Mucosa of stomach (tissue), 1 donor: Measurements from ENCODE around the gene PHF12.
A peak's percentile ranks its signal among the peaks of the same experiment; 100 is the strongest.
"Not testable (repeated sequence)": the region's sequence is repeated elsewhere in the genome, so short reads cannot be mapped to it uniquely, and the experiment has no call there.

Experiments used
- H3K27me3 ChIP-seq: one replicate; pipeline ENCODE4 v1.7.0; 2013; ENCODE audit warnings: mild to moderate bottlenecking, low read length; ENCODE audit not compliant: control insufficient read depth, insufficient read depth
- H3K36me3 ChIP-seq: one replicate; pipeline ENCODE4 v1.7.0; 2013; ENCODE audit warnings: low read length; ENCODE audit not compliant: control insufficient read depth, insufficient read depth
- H3K4me1 ChIP-seq: one replicate; pipeline ENCODE4 v1.7.0; 2013; ENCODE audit warnings: mild to moderate bottlenecking, low read length; ENCODE audit not compliant: control insufficient read depth, insufficient read depth
- H3K4me3 ChIP-seq: one replicate; pipeline ENCODE4 v1.7.0; 2013; ENCODE audit warnings: low read length
- H3K9ac ChIP-seq: one replicate; pipeline ENCODE4 v1.7.0; 2013; ENCODE audit warnings: mild to moderate bottlenecking, low read length, moderate library complexity
- H3K9me3 ChIP-seq: one replicate; pipeline ENCODE4 v1.7.0; 2013; ENCODE audit warnings: mild to moderate bottlenecking, low read length, moderate library complexity; ENCODE audit not compliant: control insufficient read depth
- donor health status: Pancreatic carcinoma.

The PHF12 gene

GRCh38 chr17:28893248-28894183 is 57.8 kb downstream of the PHF12 start:
- not testable (repeated sequence) for H3K4me3 ChIP-seq, H3K27me3 ChIP-seq, H3K9me3 ChIP-seq, H3K36me3 ChIP-seq
- Histone ChIP-seq H3K9ac (peak overlapping the region; percentile 5), H3K4me1 (peaks cover 31% of the 10 kb centered on the region)

DNA sequence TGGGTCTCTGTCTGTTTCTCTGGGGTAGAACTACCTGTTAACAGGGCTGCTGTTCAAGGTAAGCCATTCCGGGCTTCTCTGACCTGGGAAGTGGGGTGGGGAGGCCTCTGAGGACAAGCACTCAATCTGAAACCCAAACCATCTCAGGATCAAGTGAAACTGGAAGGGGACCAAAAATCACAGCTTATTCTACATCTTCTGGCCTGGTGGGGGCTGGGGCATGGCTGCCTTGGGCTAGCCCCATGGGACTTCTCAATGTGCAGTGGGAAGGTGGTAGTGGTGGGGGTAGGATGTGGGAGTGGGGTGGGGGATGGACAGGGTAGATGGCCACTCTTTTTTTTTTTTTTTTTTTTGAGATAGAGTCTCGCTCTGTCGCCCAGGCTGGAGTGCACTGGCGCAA is 59.3 kb downstream of the PHF12 start:
- Histone ChIP-seq H3K9ac (no peak overlapping the region), H3K9me3 (no peaks in the 10 kb centered on the region), H3K27me3 (no peaks in the 10 kb centered on the region), H3K4me3 (no peak overlapping the region), H3K4me1 (peaks cover 22% of the 10 kb centered on the region), H3K36me3 (no peaks in the 10 kb centered on the region)

DNA sequence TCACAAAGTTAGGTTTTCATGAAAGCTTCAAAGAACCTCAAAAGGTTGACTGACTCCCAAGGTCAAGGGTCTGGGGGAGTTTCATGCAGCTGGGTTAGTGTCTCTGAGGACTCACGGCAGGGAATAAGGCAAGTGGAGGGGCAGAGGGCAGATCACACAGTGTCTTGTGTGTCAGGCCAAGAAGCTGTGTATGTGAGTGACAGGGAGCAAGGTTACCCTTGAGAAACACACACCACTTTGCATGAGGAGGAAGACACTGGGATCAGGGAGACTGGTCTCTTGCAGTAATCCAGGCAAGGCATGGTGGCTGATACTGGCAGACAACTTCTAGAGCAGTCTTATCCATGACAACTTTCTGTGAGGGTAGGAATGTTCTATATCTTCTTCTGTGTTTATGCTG is 60.1 kb downstream of the PHF12 start:
- Histone ChIP-seq H3K4me3 (no peak overlapping the region), H3K36me3 (no peaks in the 10 kb centered on the region), H3K4me1 (peaks cover 18% of the 10 kb centered on the region), H3K9me3 (no peaks in the 10 kb centered on the region), H3K9ac (no peak overlapping the region), H3K27me3 (no peaks in the 10 kb centered on the region)

DNA sequence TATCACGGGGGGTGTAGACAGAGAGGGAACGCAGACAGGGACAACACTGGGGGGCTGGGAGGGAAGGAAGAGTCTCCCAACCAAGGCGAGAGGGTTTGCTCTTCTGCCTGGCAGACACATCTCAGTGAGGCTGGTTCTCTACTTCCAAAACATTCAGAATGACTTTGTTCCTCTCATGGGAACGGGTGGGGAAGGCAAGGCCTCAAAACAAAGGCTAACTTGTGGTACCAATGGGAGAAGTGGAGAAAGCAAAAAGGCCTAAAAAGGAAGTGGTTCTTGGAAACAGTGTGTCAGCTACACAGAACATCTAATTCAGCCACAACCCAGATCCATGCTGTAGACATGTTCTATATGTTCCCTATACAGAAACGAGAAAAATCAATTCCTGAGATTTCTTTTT is 61.3 kb downstream of the PHF12 start:
- Histone ChIP-seq H3K27me3 (no peaks in the 10 kb centered on the region), H3K9me3 (no peaks in the 10 kb centered on the region), H3K4me1 (peaks cover 13% of the 10 kb centered on the region), H3K9ac (no peak overlapping the region), H3K36me3 (no peaks in the 10 kb centered on the region), H3K4me3 (no peak overlapping the region)

GRCh38 chr17:28888832-28889231 is 62.5 kb downstream of the PHF12 start:
- no peaks in the 10 kb centered on the region for H3K27me3 ChIP-seq
- no peak overlapping the region for H3K9ac ChIP-seq
- H3K36me3 ChIP-seq = peaks cover 5% of the 10 kb centered on the region
- H3K4me3 ChIP-seq = no peak overlapping the region
- H3K9me3 ChIP-seq = no peaks in the 10 kb centered on the region
- peaks cover 13% of the 10 kb centered on the region for H3K4me1 ChIP-seq

GRCh38 chr17:28887871-28888471 is 63.3 kb downstream of the PHF12 start:
- H3K36me3 ChIP-seq = peaks cover 5% of the 10 kb centered on the region
- H3K27me3 ChIP-seq = no peaks in the 10 kb centered on the region
- H3K4me1 ChIP-seq = peaks cover 9% of the 10 kb centered on the region
- no peak overlapping the region for H3K4me3 ChIP-seq
- no peak overlapping the region for H3K9ac ChIP-seq
- H3K9me3 ChIP-seq = no peaks in the 10 kb centered on the region

DNA sequence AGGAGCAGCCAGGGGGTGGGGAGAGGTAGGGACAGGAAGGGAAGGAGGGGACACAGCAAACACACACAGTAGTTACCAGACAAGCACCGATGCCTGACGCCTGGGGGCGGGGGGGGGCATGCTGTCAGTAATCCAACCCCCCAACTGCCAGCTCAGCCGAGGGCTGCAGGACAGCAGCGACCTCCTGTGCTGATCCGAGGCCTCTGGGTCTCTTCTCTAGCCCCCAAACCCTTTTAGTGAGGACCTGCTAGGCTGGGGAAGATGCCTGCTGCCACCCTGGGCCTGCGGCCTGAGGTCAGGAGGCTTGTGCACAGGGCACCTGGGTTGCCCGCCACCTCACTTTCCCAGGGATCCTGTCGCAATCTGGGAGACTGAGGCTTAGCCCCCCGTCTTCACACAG is 65.4 kb downstream of the PHF12 start:
- H3K9ac ChIP-seq = no peak overlapping the region
- H3K4me1 ChIP-seq = no peaks in the 10 kb centered on the region
- no peaks in the 10 kb centered on the region for H3K27me3 ChIP-seq
- no peak overlapping the region for H3K4me3 ChIP-seq
- peaks cover 19% of the 10 kb centered on the region for H3K36me3 ChIP-seq
- no peaks in the 10 kb centered on the region for H3K9me3 ChIP-seq

- H3K36me3 ChIP-seq = peaks cover 23% of the 10 kb centered on the region
Observed at GRCh38 chr17:28885363-28885762, 66.0 kb downstream of the PHF12 start.

DNA sequence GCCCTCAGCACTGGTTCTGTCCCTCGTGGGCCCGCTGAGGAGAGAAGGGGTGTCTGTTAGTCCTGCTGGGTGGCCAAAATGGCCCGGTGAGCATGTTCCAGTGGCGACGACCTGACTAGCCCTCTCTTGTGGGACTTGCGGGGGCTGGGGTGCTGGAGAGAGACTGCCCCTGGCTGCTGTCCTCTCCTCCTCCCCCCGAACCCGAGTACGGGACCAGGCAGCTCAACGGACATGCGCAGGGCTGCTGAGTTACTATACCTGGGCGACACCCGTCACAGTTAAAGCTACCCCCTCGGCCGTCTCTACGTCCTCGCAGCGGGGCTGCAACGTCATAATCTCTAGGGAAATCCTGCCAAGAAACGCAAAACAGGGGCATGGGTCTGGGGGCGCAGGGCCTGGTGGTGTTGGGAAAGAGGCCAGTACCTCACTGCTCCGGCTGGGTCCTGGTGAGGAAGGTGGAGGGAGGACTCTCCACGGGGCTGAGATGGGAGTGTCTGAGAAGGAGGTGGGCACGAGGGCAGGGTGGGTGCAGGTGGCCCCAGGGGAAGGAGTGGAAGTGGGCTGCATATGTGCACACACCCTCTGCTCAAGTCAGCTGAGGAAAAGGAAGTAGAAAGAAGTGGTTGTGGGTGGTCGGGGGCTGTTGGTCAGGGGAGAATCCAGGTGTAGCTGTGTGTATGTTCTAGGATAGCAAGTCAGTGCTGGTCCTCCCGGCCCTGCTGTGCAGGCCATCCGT is 67.2 kb downstream of the PHF12 start:
- Histone ChIP-seq H3K4me1 (no peaks in the 10 kb centered on the region), H3K9ac (no peak overlapping the region), H3K9me3 (no peaks in the 10 kb centered on the region), H3K4me3 (no peak overlapping the region), H3K36me3 (peaks cover 23% of the 10 kb centered on the region), H3K27me3 (no peaks in the 10 kb centered on the region)

More at GRCh38 chr17:28885363-28885762, 66.0 kb downstream of the PHF12 start:
- H3K4me3 ChIP-seq = no peak overlapping the region
- H3K9me3 ChIP-seq = no peaks in the 10 kb centered on the region
- H3K27me3 ChIP-seq = no peaks in the 10 kb centered on the region
- no peak overlapping the region for H3K9ac ChIP-seq
- no peaks in the 10 kb centered on the region for H3K4me1 ChIP-seq

GRCh38 chr17:28882154-28882895 is 69.0 kb downstream of the PHF12 start:
- peaks cover 23% of the 10 kb centered on the region for H3K36me3 ChIP-seq
- H3K4me1 ChIP-seq = no peaks in the 10 kb centered on the region
- H3K9me3 ChIP-seq = no peaks in the 10 kb centered on the region
- H3K9ac ChIP-seq = no peak overlapping the region
- H3K4me3 ChIP-seq = no peak overlapping the region
- H3K27me3 ChIP-seq = no peaks in the 10 kb centered on the region

- Histone ChIP-seq H3K9me3 (no peaks in the 10 kb centered on the region), H3K36me3 (peaks cover 23% of the 10 kb centered on the region), H3K27me3 (no peaks in the 10 kb centered on the region), H3K9ac (no peak overlapping the region), H3K4me1 (peaks cover under 1% of the 10 kb centered on the region), H3K4me3 (no peak overlapping the region)
Observed at GRCh38 chr17:28881533-28882056, 69.7 kb downstream of the PHF12 start.
